HFF-Myc (cell line): ENCODE measurements around the gene OPN4.
"Not testable (repeated sequence)": the region's sequence is repeated elsewhere in the genome, so short reads cannot be mapped to it uniquely, and the experiment has no call there.

Experiments used
- DNase-seq: peaks from one replicate; pipeline ENCODE4 v3.0.0-alpha.2; 2011; ENCODE audit warnings: low read depth; ENCODE audit errors: extremely low read depth
- H3K4me3 ChIP-seq: replicated peaks from 2 replicates; pipeline ENCODE4 v1.5.1; 2011; ENCODE audit warnings: low read depth, mild to moderate bottlenecking, control low read depth, low read length
- CTCF ChIP-seq: IDR thresholded peaks from 2 replicates; pipeline ENCODE4 v1.5.1; 2012; ENCODE audit warnings: mild to moderate bottlenecking, low read depth, low read length, control low read depth; ENCODE audit errors: missing control alignments

Gene OPN4

GRCh38 chr10:86636311-86636710 lies 18.0 kb upstream of the OPN4 start:
- DNase-seq = no peak
- no peak for TF ChIP-seq CTCF
- H3K4me3 ChIP-seq = no peak overlapping the region

GRCh38 chr10:86642021-86642420 lies 12.3 kb upstream of the OPN4 start:
- TF ChIP-seq CTCF = no peak
- DNase-seq = no peak
- no peak overlapping the region for H3K4me3 ChIP-seq

GRCh38 chr10:86642499-86642898 lies 11.8 kb upstream of the OPN4 start:
- no peak for TF ChIP-seq CTCF
- H3K4me3 ChIP-seq = no peak overlapping the region
- no peak for DNase-seq

- DNase-seq = no peak
- H3K4me3 ChIP-seq = no peak overlapping the region
- no peak for TF ChIP-seq CTCF
Observed at GRCh38 chr10:86644152-86644793, 10.1 kb upstream of the OPN4 start.

GRCh38 chr10:86644794-86645445 lies 9.4 kb upstream of the OPN4 start:
- no peak for DNase-seq
- TF ChIP-seq CTCF = no peak
- H3K4me3 ChIP-seq = no peak overlapping the region

GRCh38 chr10:86645621-86646165 lies 8.7 kb upstream of the OPN4 start:
- H3K4me3 ChIP-seq, DNase-seq: not testable (repeated sequence)

GRCh38 chr10:86646532-86646931 lies 7.8 kb upstream of the OPN4 start:
- no peak overlapping the region for H3K4me3 ChIP-seq
- no peak for TF ChIP-seq CTCF
- DNase-seq = no peak
